ENCODE data around the gene ZSWIM5.

ZSWIM5 gene

DNA sequence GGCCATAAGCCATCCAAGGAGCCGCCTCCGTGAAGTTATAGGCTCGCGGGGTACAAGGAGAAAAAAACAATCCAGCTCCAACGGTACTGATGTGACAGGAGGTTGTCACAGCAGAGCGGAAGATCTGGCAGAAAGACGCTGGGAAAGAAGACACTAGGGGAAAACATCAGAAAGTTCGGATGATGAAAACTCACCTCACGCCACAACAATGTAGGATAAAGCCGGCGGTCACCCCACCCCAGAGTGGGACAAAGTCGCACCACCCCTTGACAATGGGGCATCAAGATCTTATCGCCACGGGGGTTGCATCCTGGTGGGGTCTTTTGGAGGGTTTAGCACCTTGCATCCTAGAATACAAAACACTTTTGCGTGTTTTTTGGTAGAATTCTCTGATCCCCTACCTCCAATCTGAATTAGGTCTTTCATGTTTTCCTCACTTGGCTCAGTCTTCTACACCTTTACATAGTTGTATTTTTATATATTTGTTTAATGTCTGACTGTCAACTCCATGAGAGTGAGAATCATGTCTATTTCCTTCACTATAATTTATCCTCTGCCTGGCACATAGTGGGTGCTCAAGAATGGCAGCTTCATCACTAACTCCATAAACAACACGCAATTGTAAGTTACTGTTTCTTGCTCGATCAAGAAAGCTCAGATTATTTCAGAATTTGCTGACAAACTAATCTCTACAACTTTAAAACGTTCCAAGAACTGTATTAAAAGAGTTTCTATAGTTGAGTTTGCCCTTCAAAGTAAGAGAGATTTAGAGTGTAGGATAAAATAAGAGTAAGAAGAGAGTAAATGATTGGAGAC, 611 bp upstream of the ZSWIM5 start:
- H3K4me3 ChIP-seq (IDR thresholded peaks at IDR 0.05; ENCODE audit: insufficient read depth, low read depth, low read length), result peak overlapping the region; percentile 87
- H4K20me1 ChIP-seq (ENCODE audit: insufficient read depth), result no peaks in the 10 kb centered on the region
- H3K27ac ChIP-seq, result no peak overlapping the region
- no peaks in the 10 kb centered on the region for H3K27me3 ChIP-seq (ENCODE audit: insufficient read depth, low read depth)
- no peaks in the 10 kb centered on the region for H3K79me2 ChIP-seq (ENCODE audit: insufficient read depth, low read depth)
- peak overlapping the region; percentile 95 for H3K4me2 ChIP-seq
- peak overlapping the region; percentile 33; the same call in 1 of the 2 replicates for H3K9ac ChIP-seq
- H3K4me1 ChIP-seq (ENCODE audit: low read depth, poor library complexity, severe bottlenecking), result peaks cover 12% of the 10 kb centered on the region
- peak overlapping the region; percentile 94 for H2AFZ ChIP-seq (ENCODE audit: low read depth)
- TF ChIP-seq, protein P1, sequence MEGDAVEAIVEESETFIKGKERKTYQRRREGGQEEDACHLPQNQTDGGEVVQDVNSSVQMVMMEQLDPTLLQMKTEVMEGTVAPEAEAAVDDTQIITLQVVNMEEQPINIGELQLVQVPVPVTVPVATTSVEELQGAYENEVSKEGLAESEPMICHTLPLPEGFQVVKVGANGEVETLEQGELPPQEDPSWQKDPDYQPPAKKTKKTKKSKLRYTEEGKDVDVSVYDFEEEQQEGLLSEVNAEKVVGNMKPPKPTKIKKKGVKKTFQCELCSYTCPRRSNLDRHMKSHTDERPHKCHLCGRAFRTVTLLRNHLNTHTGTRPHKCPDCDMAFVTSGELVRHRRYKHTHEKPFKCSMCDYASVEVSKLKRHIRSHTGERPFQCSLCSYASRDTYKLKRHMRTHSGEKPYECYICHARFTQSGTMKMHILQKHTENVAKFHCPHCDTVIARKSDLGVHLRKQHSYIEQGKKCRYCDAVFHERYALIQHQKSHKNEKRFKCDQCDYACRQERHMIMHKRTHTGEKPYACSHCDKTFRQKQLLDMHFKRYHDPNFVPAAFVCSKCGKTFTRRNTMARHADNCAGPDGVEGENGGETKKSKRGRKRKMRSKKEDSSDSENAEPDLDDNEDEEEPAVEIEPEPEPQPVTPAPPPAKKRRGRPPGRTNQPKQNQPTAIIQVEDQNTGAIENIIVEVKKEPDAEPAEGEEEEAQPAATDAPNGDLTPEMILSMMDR (conservative IDR thresholded peaks at IDR 0.05; ENCODE audit: low read depth, low read length), result no peak
- no peaks in the 10 kb centered on the region; the same call in 1 of the 2 replicates for H3K36me3 ChIP-seq (ENCODE audit: insufficient read depth)

DNA sequence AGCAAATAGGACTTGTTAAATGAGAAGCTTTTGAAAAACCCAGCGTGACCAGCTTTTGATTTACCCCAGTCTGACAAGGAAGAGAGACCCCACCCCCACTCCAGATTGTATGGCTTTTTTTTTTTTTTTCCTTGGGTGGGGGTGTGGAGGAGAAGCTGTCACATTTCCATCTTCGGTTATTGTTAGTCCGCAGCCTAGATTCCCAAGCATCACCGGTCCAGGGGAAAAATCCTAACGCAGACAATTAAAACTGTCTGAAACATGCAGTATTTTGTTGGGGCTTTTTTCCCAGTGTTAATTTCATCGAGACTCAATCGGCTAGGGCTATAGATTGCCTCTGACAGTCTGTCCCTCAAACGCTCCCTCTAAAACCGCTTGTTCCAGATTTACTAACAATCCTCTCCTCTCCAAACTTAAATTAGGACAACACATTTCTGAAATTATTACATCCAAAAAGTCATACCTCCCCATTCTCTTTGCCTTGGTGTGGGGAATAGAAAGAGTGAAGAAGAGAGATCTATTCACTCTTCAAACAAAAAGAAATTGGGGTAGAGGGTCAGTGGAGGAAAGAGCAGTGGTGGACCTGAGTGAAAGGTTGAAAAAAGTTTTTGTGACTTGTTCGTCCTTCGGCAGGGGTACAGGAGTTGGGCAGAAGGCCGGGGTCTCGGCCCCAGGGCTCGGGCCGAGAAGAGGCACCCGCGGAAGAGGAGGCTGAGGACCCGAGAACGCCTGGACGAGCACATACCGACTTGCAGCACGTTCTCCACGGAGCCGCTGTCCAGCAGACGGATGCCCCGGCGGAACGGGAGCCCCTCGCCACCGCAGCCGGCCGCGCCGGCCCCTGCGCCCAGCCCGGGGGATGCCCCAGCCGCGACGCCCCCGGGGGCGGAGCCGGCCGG, 1.1 kb downstream of the ZSWIM5 start:
- no peak overlapping the region for H3K27ac ChIP-seq
- no peak overlapping the region for H3K9ac ChIP-seq
- H3K4me1 ChIP-seq (ENCODE audit: low read depth, poor library complexity, severe bottlenecking), result peaks cover 12% of the 10 kb centered on the region
- H3K4me2 ChIP-seq, result peak overlapping the region; percentile 83
- no peaks in the 10 kb centered on the region for H4K20me1 ChIP-seq (ENCODE audit: insufficient read depth)
- TF ChIP-seq, protein P1 (conservative IDR thresholded peaks at IDR 0.05; ENCODE audit: low read depth, low read length), result no peak
- H3K4me3 ChIP-seq (IDR thresholded peaks at IDR 0.05; ENCODE audit: insufficient read depth, low read depth, low read length), result peak overlapping the region; percentile 63
- H2AFZ ChIP-seq (ENCODE audit: low read depth), result peak overlapping the region; percentile 61; the same call in 1 of the 2 replicates
- no peaks in the 10 kb centered on the region for H3K79me2 ChIP-seq (ENCODE audit: insufficient read depth, low read depth)
- H3K27me3 ChIP-seq (ENCODE audit: insufficient read depth, low read depth), result no peaks in the 10 kb centered on the region
- no peaks in the 10 kb centered on the region; the same call in 1 of the 2 replicates for H3K36me3 ChIP-seq (ENCODE audit: insufficient read depth)

DNA sequence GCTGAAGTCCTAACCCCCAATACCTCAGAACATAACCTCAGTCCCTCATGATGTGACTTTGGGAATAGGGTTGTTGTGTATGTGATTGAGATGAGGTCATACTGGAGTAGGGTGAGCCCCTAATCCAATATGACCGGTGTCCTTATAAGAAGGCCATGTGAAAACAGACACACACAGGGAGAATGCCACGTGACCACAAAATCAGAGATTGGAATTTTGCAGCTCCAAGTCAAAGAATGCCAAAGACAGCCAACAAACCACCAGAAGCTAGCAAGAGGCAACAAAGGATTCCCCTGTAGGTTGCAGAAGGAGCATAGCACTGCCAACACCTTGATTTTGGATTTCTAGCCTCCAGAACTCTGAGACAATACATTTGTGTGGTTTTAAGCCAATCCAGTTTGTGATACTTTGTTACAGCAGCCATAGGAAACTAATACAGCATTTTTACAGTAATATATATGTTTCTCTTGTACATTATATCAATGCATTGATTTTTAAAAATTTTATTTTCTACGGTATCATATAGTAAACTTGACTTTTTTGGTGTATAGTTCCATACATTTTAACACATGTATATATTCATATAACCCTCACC, 5.4 kb downstream of the ZSWIM5 start:
- H3K36me3 ChIP-seq (ENCODE audit: insufficient read depth), result no peaks in the 10 kb centered on the region; the same call in 1 of the 2 replicates
- no peaks in the 10 kb centered on the region for H3K4me1 ChIP-seq (ENCODE audit: low read depth, poor library complexity, severe bottlenecking)
- H3K4me2 ChIP-seq, result no peak overlapping the region
- no peaks in the 10 kb centered on the region for H3K27me3 ChIP-seq (ENCODE audit: insufficient read depth, low read depth)
- H3K9ac ChIP-seq, result no peak overlapping the region
- H2AFZ ChIP-seq (ENCODE audit: low read depth), result no peak overlapping the region
- no peaks in the 10 kb centered on the region for H4K20me1 ChIP-seq (ENCODE audit: insufficient read depth)
- TF ChIP-seq, protein P1 (conservative IDR thresholded peaks at IDR 0.05; ENCODE audit: low read depth, low read length), result no peak
- H3K4me3 ChIP-seq (IDR thresholded peaks at IDR 0.05; ENCODE audit: insufficient read depth, low read depth, low read length), result no peak overlapping the region
- H3K79me2 ChIP-seq (ENCODE audit: insufficient read depth, low read depth), result no peaks in the 10 kb centered on the region
- no peak overlapping the region for H3K27ac ChIP-seq

DNA sequence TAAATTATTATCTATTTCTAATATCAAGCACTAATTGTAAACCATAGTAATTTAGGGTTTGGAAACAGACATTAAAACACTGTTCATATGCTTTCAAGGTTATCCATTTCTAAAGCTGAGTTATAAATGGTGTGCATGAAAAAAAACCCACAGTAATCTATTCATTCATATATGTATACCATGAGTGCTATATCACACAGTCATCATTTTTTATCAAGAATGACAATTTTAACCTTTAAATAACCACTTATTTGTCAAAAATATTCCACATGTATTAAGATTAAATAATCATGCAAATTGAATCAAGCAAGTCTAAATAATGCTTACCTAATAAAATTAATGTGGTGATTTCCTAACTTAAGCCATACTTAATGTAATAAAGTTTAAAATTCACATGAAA, 6.0 kb downstream of the ZSWIM5 start:
- no peaks in the 10 kb centered on the region; the same call in 1 of the 2 replicates for H3K36me3 ChIP-seq (ENCODE audit: insufficient read depth)
- no peak overlapping the region for H3K4me2 ChIP-seq
- no peaks in the 10 kb centered on the region for H3K79me2 ChIP-seq (ENCODE audit: insufficient read depth, low read depth)
- no peaks in the 10 kb centered on the region for H4K20me1 ChIP-seq (ENCODE audit: insufficient read depth)
- H3K9ac ChIP-seq, result no peak overlapping the region
- H3K4me1 ChIP-seq (ENCODE audit: low read depth, poor library complexity, severe bottlenecking), result no peaks in the 10 kb centered on the region
- H3K4me3 ChIP-seq (IDR thresholded peaks at IDR 0.05; ENCODE audit: insufficient read depth, low read depth, low read length), result no peak overlapping the region
- TF ChIP-seq, protein P1 (conservative IDR thresholded peaks at IDR 0.05; ENCODE audit: low read depth, low read length), result no peak
- H3K27ac ChIP-seq, result no peak overlapping the region
- H3K27me3 ChIP-seq (ENCODE audit: insufficient read depth, low read depth), result no peaks in the 10 kb centered on the region
- H2AFZ ChIP-seq (ENCODE audit: low read depth), result no peak overlapping the region

All from KMS-11 (cell line).